HG03103 (cell line): ENCODE data around the gene MID1.
"Not testable (repeated sequence)": the region's sequence is repeated elsewhere in the genome, so short reads cannot be mapped to it uniquely, and the experiment has no call there.

Experiments
- ATAC-seq: cut with Tn5 transposase; IDR thresholded peaks from one replicate; pipeline ENCODE4 v1.9.1; 2021; ENCODE audit warnings: low read depth; ENCODE audit not compliant: unreplicated experiment

The MID1 gene

GRCh38 chrX:10618961-10619360, 1.4 kb downstream of the MID1 start:
- no peak for ATAC-seq

- ATAC-seq, result no peak
Observed at GRCh38 chrX:10617999-10618351, 2.4 kb downstream of the MID1 start.

GRCh38 chrX:10617186-10617998, 3.0 kb downstream of the MID1 start:
- ATAC-seq, result no peak

GRCh38 chrX:10615931-10616774, 4.2 kb downstream of the MID1 start:
- no peak for ATAC-seq

- no peak for ATAC-seq
Observed at GRCh38 chrX:10612215-10612614, 8.2 kb downstream of the MID1 start.

- no peak for ATAC-seq
Observed at GRCh38 chrX:10611441-10612090, 8.8 kb downstream of the MID1 start.

GRCh38 chrX:10608099-10608498, 12.3 kb downstream of the MID1 start:
- no peak for ATAC-seq

- ATAC-seq, result no peak
Observed at GRCh38 chrX:10607233-10607632, 13.2 kb downstream of the MID1 start.

GRCh38 chrX:10603612-10604011, 16.8 kb downstream of the MID1 start:
- no peak for ATAC-seq

GRCh38 chrX:10602646-10603045, 17.7 kb downstream of the MID1 start:
- no peak for ATAC-seq

- no peak for ATAC-seq
Observed at GRCh38 chrX:10600479-10600878, 19.9 kb downstream of the MID1 start.

GRCh38 chrX:10598540-10598939, 21.8 kb downstream of the MID1 start:
- no peak for ATAC-seq

- no peak for ATAC-seq
Observed at GRCh38 chrX:10597871-10598270, 22.5 kb downstream of the MID1 start.

GRCh38 chrX:10591363-10592335, 28.7 kb downstream of the MID1 start:
- ATAC-seq, result no peak

GRCh38 chrX:10589787-10590186, 30.6 kb downstream of the MID1 start:
- ATAC-seq, result not testable (repeated sequence)

GRCh38 chrX:10589098-10589497, 31.3 kb downstream of the MID1 start:
- ATAC-seq, result no peak

- not testable (repeated sequence) for ATAC-seq
Observed at GRCh38 chrX:10584882-10585281, 35.5 kb downstream of the MID1 start.

GRCh38 chrX:10582945-10583344, 37.4 kb downstream of the MID1 start:
- ATAC-seq, result no peak

- no peak for ATAC-seq
Observed at GRCh38 chrX:10582215-10582733, 38.1 kb downstream of the MID1 start.
